Upper lobe of left lung (tissue), 6 donors: Measurements from ENCODE around the gene PATZ1. TPM values are rescaled to one million over a fixed set of nuclear protein-coding genes. Genes with fewer than 3 reads are reported as not detected.

Experiments
- ATAC-seq, 2 donors: fragments of 200-7000 bp; cut with Tn5 transposase; one replicate each; pipeline ENCODE4 v1.9.1; 2022; ENCODE audit warnings: mild to moderate bottlenecking in 2 of 2, moderate library complexity in 2 of 2; ENCODE audit not compliant: low FRiP score in 2 of 2
- DNase-seq, 2 donors: peaks; one replicate each; pipeline ENCODE4 v3.0.0-alpha.2; 2019 to 2020
- H3K27ac ChIP-seq, 4 donors: fragments of 200-600 bp; sonication (generic); one replicate each; pipeline ENCODE4 v1.5.1; 2016 to 2019
- H3K27me3 ChIP-seq, 4 donors: fragments of 200-600 bp; sonication (generic); one replicate each; pipeline ENCODE4 v1.5.1; 2017 to 2019
- H3K36me3 ChIP-seq, 4 donors: fragments of 200-600 bp; sonication (generic); one replicate each; pipeline ENCODE4 v1.5.1; 2016 to 2019
- H3K4me1 ChIP-seq, 4 donors: fragments of 200-600 bp; sonication (generic); one replicate each; pipeline ENCODE4 v1.5.1; 2018 to 2019
- H3K4me3 ChIP-seq, 4 donors: fragments of 200-600 bp; sonication (generic); one replicate each; pipeline ENCODE4 v1.5.1; 2017 to 2019; ENCODE audit warnings: mild to moderate bottlenecking in 2 of 4, moderate library complexity in 1 of 4
- H3K9me3 ChIP-seq, 4 donors: fragments of 200-600 bp; sonication (generic); one replicate each; pipeline ENCODE4 v1.5.1; 2018 to 2019
- CTCF ChIP-seq, 6 experiments: fragments of 450-650 bp in 4 of 6; fragments of 200-600 bp in 2 of 6; sonication (generic) in 2 of 6; IDR thresholded peaks; one replicate each; pipeline ENCODE4 v1.5.1; 2016 to 2019; ENCODE audit warnings: antibody characterized with exemption in 6 of 6
- EP300 ChIP-seq, 4 donors: sonication (generic); formaldehyde crosslinking; IDR thresholded peaks; one replicate each; pipeline ENCODE4 v1.5.1; 2017; ENCODE audit warnings: antibody characterized with exemption in 4 of 4, control low read depth in 2 of 4
- POLR2A ChIP-seq, 4 donors: fragments of 450-650 bp; IDR thresholded peaks; one replicate each; pipeline ENCODE4 v1.5.1; 2016 to 2017; ENCODE audit warnings: antibody characterized with exemption in 4 of 4, mild to moderate bottlenecking in 2 of 4
- POLR2AphosphoS5 ChIP-seq, 2 donors: sonication (generic); formaldehyde crosslinking; IDR thresholded peaks; one replicate each; pipeline ENCODE4 v1.5.1; 2017; ENCODE audit warnings: antibody characterized with exemption in 2 of 2
- WGBS, 2 donors: methylation state at CpG; one replicate each; pipeline ENCODE4 v1.1.5; 2017 to 2018; 5-methylcytosine and 5-hydroxymethylcytosine counted together
- total RNA-seq, 6 donors: library from RNA; depleted of rRNA in 4 of 6; stranded (reverse); fragments of >200 nt in 4 of 6; gene quantifications; one replicate each; pipeline versions ENCODE4 v1.1.0 to v1.2.1, GENCODE V29; 2016 to 2021
- donor health status: DM: no; HTN: no; CAD: no; lungs with moderate emphysema.
- donor health status: DM: no; HTN: yes; CAD: no; lungs with severe emphysema.

Gene PATZ1
- total RNA-seq, 6 donors from 2014 or later, result 18.2 to 29.7 (median 24.0) TPM

- H3K27me3 ChIP-seq, result no peaks in the 10 kb centered on the region
- no peak overlapping the region for H3K4me3 ChIP-seq
- DNase-seq, result no peak
- TF ChIP-seq CTCF (IDR thresholded peaks at IDR 0.05), result no peak
- TF ChIP-seq POLR2A (IDR thresholded peaks at IDR 0.05), result no peak
- TF ChIP-seq EP300 (IDR thresholded peaks at IDR 0.05), result no peak
- TF ChIP-seq POLR2AphosphoS5 (IDR thresholded peaks at IDR 0.05), result no peak
- peak overlapping the region in 3 of 4 donors; percentile 65 to 78 (median 73) for H3K27ac ChIP-seq
- H3K4me1 ChIP-seq, result peaks cover 3 to 21% (median 14%) of the 10 kb centered on the region in 4 donors
- H3K9me3 ChIP-seq, result no peaks in the 10 kb centered on the region
- ATAC-seq, result no peak
- peaks cover 27 to 96% (median 85%) of the 10 kb centered on the region in 4 donors for H3K36me3 ChIP-seq
These were observed 66.2 kb downstream of the PATZ1 start for GRCh38 chr22:31279821-31280505.

- Histone ChIP-seq H3K36me3 (peaks cover 25 to 96% (median 84%) of the 10 kb centered on the region in 4 donors), H3K27ac (peak overlapping the region; percentile 5 to 78 (median 69)), H3K4me1 (peaks cover 0 to 15% (median 10%) of the 10 kb centered on the region in 4 donors), H3K4me3 (no peak overlapping the region), H3K9me3 (no peaks in the 10 kb centered on the region), H3K27me3 (no peaks in the 10 kb centered on the region)
- TF ChIP-seq EP300 (IDR thresholded peaks at IDR 0.05) (no peak), CTCF (IDR thresholded peaks at IDR 0.05) (no peak), POLR2AphosphoS5 (IDR thresholded peaks at IDR 0.05) (no peak), POLR2A (IDR thresholded peaks at IDR 0.05) (no peak)
- DNase-seq (no peak), ATAC-seq (no peak)
These were observed 66.8 kb downstream of the PATZ1 start for GRCh38 chr22:31279327-31279669.

- no peak for TF ChIP-seq CTCF (IDR thresholded peaks at IDR 0.05)
- no peak for TF ChIP-seq POLR2AphosphoS5 (IDR thresholded peaks at IDR 0.05)
- no peak for TF ChIP-seq POLR2A (IDR thresholded peaks at IDR 0.05)
- no peak for TF ChIP-seq EP300 (IDR thresholded peaks at IDR 0.05)
- DNase-seq (no peak), ATAC-seq (no peak)
- Histone ChIP-seq H3K4me1 (peaks cover 0 to 18% (median 10%) of the 10 kb centered on the region in 4 donors), H3K27ac (peak overlapping the region; percentile 5 to 78 (median 69)), H3K36me3 (peaks cover 22 to 96% (median 82%) of the 10 kb centered on the region in 4 donors), H3K4me3 (no peak overlapping the region), H3K9me3 (no peaks in the 10 kb centered on the region), H3K27me3 (no peaks in the 10 kb centered on the region)
- WGBS, 2 donors, result 68 to 70% methylated on average over 5 to 6 of the region's 6 CpGs
These were observed 67.4 kb downstream of the PATZ1 start for GRCh38 chr22:31278626-31279326.

- Histone ChIP-seq H3K9me3 (no peaks in the 10 kb centered on the region), H3K4me3 (no peak overlapping the region), H3K4me1 (peaks cover 4 to 24% (median 11%) of the 10 kb centered on the region in 4 donors), H3K36me3 (peaks cover 21 to 96% (median 82%) of the 10 kb centered on the region in 4 donors), H3K27ac (peak overlapping the region; percentile 5 to 78 (median 69)), H3K27me3 (no peaks in the 10 kb centered on the region)
- DNase-seq, result no peak
- 72 to 82% methylated on average over 9 of the region's 9 CpGs for WGBS, 2 donors
- no peak for TF ChIP-seq POLR2AphosphoS5 (IDR thresholded peaks at IDR 0.05)
- no peak for TF ChIP-seq EP300 (IDR thresholded peaks at IDR 0.05)
- no peak for TF ChIP-seq CTCF (IDR thresholded peaks at IDR 0.05)
- TF ChIP-seq POLR2A (IDR thresholded peaks at IDR 0.05), result no peak
- no peak for ATAC-seq
These were observed 68.0 kb downstream of the PATZ1 start for GRCh38 chr22:31278151-31278621.
